ENCODE results near the gene CA4. TPM values are rescaled to one million over a fixed set of nuclear protein-coding genes. Genes with fewer than 3 reads are reported as not detected.

Gene CA4
- total and polyA plus RNA-seq, 9 of the 15 experiments (the other 6 are each of a cell fraction or from before 2014, with no cell fraction given), result 0.13 TPM; not detected in 7

- TF ChIP-seq NR4A1 (CRISPR knock-in tag; IDR thresholded peaks at IDR 0.05), result no peak
- no peak for TF ChIP-seq NR4A1 (tag; IDR thresholded peaks at IDR 0.05)
- no peak for TF ChIP-seq CHD2 (IDR thresholded peaks at IDR 0.05; ENCODE audit: low read depth, low read length)
- TF ChIP-seq, protein P1, sequence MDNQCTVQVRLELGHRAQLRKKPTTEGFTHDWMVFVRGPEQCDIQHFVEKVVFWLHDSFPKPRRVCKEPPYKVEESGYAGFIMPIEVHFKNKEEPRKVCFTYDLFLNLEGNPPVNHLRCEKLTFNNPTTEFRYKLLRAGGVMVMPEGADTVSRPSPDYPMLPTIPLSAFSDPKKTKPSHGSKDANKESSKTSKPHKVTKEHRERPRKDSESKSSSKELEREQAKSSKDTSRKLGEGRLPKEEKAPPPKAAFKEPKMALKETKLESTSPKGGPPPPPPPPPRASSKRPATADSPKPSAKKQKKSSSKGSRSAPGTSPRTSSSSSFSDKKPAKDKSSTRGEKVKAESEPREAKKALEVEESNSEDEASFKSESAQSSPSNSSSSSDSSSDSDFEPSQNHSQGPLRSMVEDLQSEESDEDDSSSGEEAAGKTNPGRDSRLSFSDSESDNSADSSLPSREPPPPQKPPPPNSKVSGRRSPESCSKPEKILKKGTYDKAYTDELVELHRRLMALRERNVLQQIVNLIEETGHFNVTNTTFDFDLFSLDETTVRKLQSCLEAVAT (IDR thresholded peaks at IDR 0.05), result peak in 1 of 2 experiments; percentile 26; a peak in 1 of 4 replicates
- no peak for TF ChIP-seq XRCC3 (IDR thresholded peaks at IDR 0.05)
- no peak for TF ChIP-seq WHSC1 (IDR thresholded peaks at IDR 0.05; ENCODE audit: low read length)
- no peak for TF ChIP-seq SRSF9 (IDR thresholded peaks at IDR 0.05; ENCODE audit: borderline replicate concordance, low read depth, low read length)
- no peak for TF ChIP-seq BCOR (IDR thresholded peaks at IDR 0.05)
- TF ChIP-seq, protein P2, sequence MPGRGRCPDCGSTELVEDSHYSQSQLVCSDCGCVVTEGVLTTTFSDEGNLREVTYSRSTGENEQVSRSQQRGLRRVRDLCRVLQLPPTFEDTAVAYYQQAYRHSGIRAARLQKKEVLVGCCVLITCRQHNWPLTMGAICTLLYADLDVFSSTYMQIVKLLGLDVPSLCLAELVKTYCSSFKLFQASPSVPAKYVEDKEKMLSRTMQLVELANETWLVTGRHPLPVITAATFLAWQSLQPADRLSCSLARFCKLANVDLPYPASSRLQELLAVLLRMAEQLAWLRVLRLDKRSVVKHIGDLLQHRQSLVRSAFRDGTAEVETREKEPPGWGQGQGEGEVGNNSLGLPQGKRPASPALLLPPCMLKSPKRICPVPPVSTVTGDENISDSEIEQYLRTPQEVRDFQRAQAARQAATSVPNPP (IDR thresholded peaks at IDR 0.05; ENCODE audit: borderline replicate concordance, insufficient read depth, insufficient read length), result no peak
- no peak for TF ChIP-seq HDAC1 (IDR thresholded peaks at IDR 0.05)
- TF ChIP-seq ZNF644 (tag; IDR thresholded peaks at IDR 0.05; ENCODE audit: low read depth), result no peak
- TF ChIP-seq, protein P3, sequence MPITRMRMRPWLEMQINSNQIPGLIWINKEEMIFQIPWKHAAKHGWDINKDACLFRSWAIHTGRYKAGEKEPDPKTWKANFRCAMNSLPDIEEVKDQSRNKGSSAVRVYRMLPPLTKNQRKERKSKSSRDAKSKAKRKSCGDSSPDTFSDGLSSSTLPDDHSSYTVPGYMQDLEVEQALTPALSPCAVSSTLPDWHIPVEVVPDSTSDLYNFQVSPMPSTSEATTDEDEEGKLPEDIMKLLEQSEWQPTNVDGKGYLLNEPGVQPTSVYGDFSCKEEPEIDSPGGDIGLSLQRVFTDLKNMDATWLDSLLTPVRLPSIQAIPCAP (CRISPR knock-in tag; IDR thresholded peaks at IDR 0.05; ENCODE audit: borderline replicate concordance), result no peak
Measured at GRCh38 chr17:60164164-60164563, 14.4 kb downstream of the CA4 start (continued).
